Fibroblast of lung (primary cell): ENCODE data around the gene HES1. TPM values are rescaled to one million over a fixed set of nuclear protein-coding genes. Genes with fewer than 3 reads are reported as not detected.

Experiments used
- DNase-seq, 2 donors: peaks; one replicate each; pipeline versions ENCODE4 v3.0.0 to v3.0.0-alpha.2; 2010; ENCODE audit warnings: low read depth in 2 of 2
- H2AFZ ChIP-seq: 2 replicates; pipeline ENCODE4 v1.5.1; 2012; ENCODE audit warnings: low read length, control low read depth, inconsistent platforms
- H3K27ac ChIP-seq: 2 replicates; pipeline ENCODE4 v1.5.1; 2011; ENCODE audit warnings: low read length, control low read depth; ENCODE audit not compliant: insufficient read depth
- H3K27me3 ChIP-seq: 2 replicates; pipeline ENCODE4 v1.5.1; 2011; ENCODE audit warnings: mild to moderate bottlenecking, low read length; ENCODE audit not compliant: control insufficient read depth, insufficient read depth
- H3K36me3 ChIP-seq: 2 replicates; pipeline ENCODE4 v1.5.1; 2011; ENCODE audit warnings: low read length; ENCODE audit not compliant: control insufficient read depth, insufficient read depth
- H3K4me1 ChIP-seq: 2 replicates; pipeline ENCODE4 v1.5.1; 2011; ENCODE audit warnings: low read length; ENCODE audit not compliant: control insufficient read depth, insufficient read depth; ENCODE audit errors: extremely low read depth
- H3K4me2 ChIP-seq: 2 replicates; pipeline ENCODE4 v1.5.1; 2011; ENCODE audit warnings: low read length, control low read depth; ENCODE audit not compliant: insufficient read depth; ENCODE audit errors: extremely low read depth
- H3K4me3 ChIP-seq, 4 experiments: fragments of 200-600 bp in 1 of 4; sonication (generic) in 1 of 4; replicated peaks in 1 of 4; 2 replicates each; pipeline ENCODE4 v1.5.1; 2011 to 2016; ENCODE audit warnings: low read length in 4 of 4, low read depth in 3 of 4, mild to moderate bottlenecking in 3 of 4, control low read depth in 2 of 4, inconsistent platforms in 1 of 4, mixed read lengths in 1 of 4; ENCODE audit not compliant: insufficient read depth in 1 of 4; ENCODE audit errors: control extremely low read depth in 1 of 4
- H3K79me2 ChIP-seq: 2 replicates; pipeline ENCODE4 v1.5.1; 2012; ENCODE audit warnings: mild to moderate bottlenecking, low read length, inconsistent platforms; ENCODE audit not compliant: control insufficient read depth, insufficient read depth
- H3K9ac ChIP-seq: 2 replicates; pipeline ENCODE4 v1.5.1; 2011; ENCODE audit warnings: mild to moderate bottlenecking, low read length, control low read depth; ENCODE audit not compliant: insufficient read depth
- H3K9me3 ChIP-seq: 2 replicates; pipeline ENCODE4 v1.5.1; 2012; ENCODE audit warnings: low read depth, low read length; ENCODE audit not compliant: control insufficient read depth, insufficient read depth
- H4K20me1 ChIP-seq: 2 replicates; pipeline ENCODE4 v1.5.1; 2011; ENCODE audit warnings: low read length; ENCODE audit not compliant: control insufficient read depth, insufficient read depth; ENCODE audit errors: extremely low read depth
- EZH2 ChIP-seq: IDR thresholded peaks from 2 replicates; pipeline ENCODE4 v1.5.1; 2012; ENCODE audit warnings: low read length, control low read depth, mild to moderate bottlenecking; ENCODE audit errors: missing control alignments
- polyA plus RNA-seq, 2 donors: library from polyadenylated mRNA; depleted of rRNA in 1 of 2; stranded (reverse) in 1 of 2; unstranded in 1 of 2; fragments of >200 nt; gene quantifications; 2 replicates each; pipeline ENCODE4 v1.2.1, GENCODE V29; 2011 to 2012; ENCODE audit warnings: missing spikeins in 1 of 2
- total RNA-seq: library from RNA; depleted of rRNA; stranded (reverse); fragments of >200 nt; gene quantifications from 2 replicates; pipeline ENCODE4 v1.2.1, GENCODE V29; 2014
- TF ChIP-seq, protein P1 (sequence below), 2 donors: IDR thresholded peaks in 1 of 2; conservative IDR thresholded peaks in 1 of 2; 1 replicate in 1 of 2; 2 replicates in 1 of 2; pipeline ENCODE4 v1.5.1; 2011 to 2012; ENCODE audit warnings: low read length in 2 of 2, control low read depth in 1 of 2, inconsistent platforms in 1 of 2, low read depth in 1 of 2, mild to moderate bottlenecking in 1 of 2

HES1 gene
- total and polyA plus RNA-seq, 2 donors (not counting 1 experiment from before 2014, with no cell fraction given): 0.17 to 1.2 TPM

DNA sequence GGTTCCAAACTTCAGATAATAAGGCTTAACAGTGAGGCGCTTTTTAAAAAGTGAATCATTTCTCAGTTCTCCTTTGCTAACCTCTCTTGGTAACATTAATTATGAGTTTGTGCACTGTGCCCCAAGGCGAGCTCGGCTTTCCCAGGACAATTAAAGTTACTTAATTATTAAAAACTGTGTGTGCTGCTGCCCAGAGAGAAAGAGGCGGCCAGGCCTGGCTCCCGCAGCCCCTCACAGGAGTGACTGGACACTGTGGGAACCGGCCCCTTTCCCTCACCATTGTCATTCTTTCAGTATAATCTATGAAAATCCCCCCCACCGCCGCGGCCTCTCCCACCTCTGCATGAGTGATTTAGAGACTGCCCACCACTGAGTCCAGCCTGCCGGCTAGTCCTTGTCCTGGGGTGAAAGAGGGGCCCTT, 43.1 kb upstream of the HES1 start:
- Histone ChIP-seq H3K4me1 (no peaks in the 10 kb centered on the region), H3K4me2 (no peak overlapping the region), H3K9me3 (no peaks in the 10 kb centered on the region), H2AFZ (no peak overlapping the region), H3K27me3 (no peaks in the 10 kb centered on the region), H3K79me2 (no peaks in the 10 kb centered on the region), H4K20me1 (no peaks in the 10 kb centered on the region), H3K27ac (no peak overlapping the region), H3K36me3 (no peaks in the 10 kb centered on the region), H3K9ac (no peak overlapping the region), H3K4me3 (no peak overlapping the region)
- TF ChIP-seq, protein P1, sequence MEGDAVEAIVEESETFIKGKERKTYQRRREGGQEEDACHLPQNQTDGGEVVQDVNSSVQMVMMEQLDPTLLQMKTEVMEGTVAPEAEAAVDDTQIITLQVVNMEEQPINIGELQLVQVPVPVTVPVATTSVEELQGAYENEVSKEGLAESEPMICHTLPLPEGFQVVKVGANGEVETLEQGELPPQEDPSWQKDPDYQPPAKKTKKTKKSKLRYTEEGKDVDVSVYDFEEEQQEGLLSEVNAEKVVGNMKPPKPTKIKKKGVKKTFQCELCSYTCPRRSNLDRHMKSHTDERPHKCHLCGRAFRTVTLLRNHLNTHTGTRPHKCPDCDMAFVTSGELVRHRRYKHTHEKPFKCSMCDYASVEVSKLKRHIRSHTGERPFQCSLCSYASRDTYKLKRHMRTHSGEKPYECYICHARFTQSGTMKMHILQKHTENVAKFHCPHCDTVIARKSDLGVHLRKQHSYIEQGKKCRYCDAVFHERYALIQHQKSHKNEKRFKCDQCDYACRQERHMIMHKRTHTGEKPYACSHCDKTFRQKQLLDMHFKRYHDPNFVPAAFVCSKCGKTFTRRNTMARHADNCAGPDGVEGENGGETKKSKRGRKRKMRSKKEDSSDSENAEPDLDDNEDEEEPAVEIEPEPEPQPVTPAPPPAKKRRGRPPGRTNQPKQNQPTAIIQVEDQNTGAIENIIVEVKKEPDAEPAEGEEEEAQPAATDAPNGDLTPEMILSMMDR (conservative IDR thresholded peaks at IDR 0.05 in 1 of 2, IDR thresholded peaks at IDR 0.05 in 1 of 2; ENCODE audit: low read depth in 1 of 2, low read length in 2 of 2): no peak
- no peak for TF ChIP-seq EZH2
- no peak for DNase-seq

GRCh38 chr3:194093842-194094241, 42.1 kb upstream of the HES1 start:
- Histone ChIP-seq H3K27me3 (no peaks in the 10 kb centered on the region), H3K4me1 (no peaks in the 10 kb centered on the region), H3K27ac (no peak overlapping the region), H3K9me3 (no peaks in the 10 kb centered on the region), H4K20me1 (no peaks in the 10 kb centered on the region), H3K36me3 (no peaks in the 10 kb centered on the region), H3K79me2 (no peaks in the 10 kb centered on the region), H3K4me2 (no peak overlapping the region), H3K4me3 (no peak overlapping the region), H2AFZ (no peak overlapping the region), H3K9ac (no peak overlapping the region)
- TF ChIP-seq, protein P1 (conservative IDR thresholded peaks at IDR 0.05 in 1 of 2, IDR thresholded peaks at IDR 0.05 in 1 of 2; ENCODE audit: low read depth in 1 of 2, low read length in 2 of 2): no peak
- no peak for TF ChIP-seq EZH2
- no peak for DNase-seq

- H3K4me3 ChIP-seq: no peak overlapping the region
- H2AFZ ChIP-seq: no peak overlapping the region
- H3K9ac ChIP-seq: no peak overlapping the region
- H3K4me2 ChIP-seq: no peak overlapping the region
- no peaks in the 10 kb centered on the region for H3K9me3 ChIP-seq
- H4K20me1 ChIP-seq: no peaks in the 10 kb centered on the region
- H3K36me3 ChIP-seq: no peaks in the 10 kb centered on the region
- H3K27ac ChIP-seq: no peak overlapping the region
- TF ChIP-seq, protein P1 (conservative IDR thresholded peaks at IDR 0.05 in 1 of 2, IDR thresholded peaks at IDR 0.05 in 1 of 2; ENCODE audit: low read depth in 1 of 2, low read length in 2 of 2): no peak
- TF ChIP-seq EZH2: no peak
- no peak for DNase-seq
- no peaks in the 10 kb centered on the region for H3K4me1 ChIP-seq
- no peaks in the 10 kb centered on the region for H3K79me2 ChIP-seq
- H3K27me3 ChIP-seq: peaks cover 4% of the 10 kb centered on the region
These were observed 40.5 kb upstream of the HES1 start for GRCh38 chr3:194095464-194095863.
